Mesenchymal stem cell (in vitro differentiated cells and primary cell): ENCODE results near the gene MCM7.

ENCODE experiments used
- DNase-seq: peaks from one replicate; pipeline ENCODE4 v3.0.0-alpha.2; 2013
- H2AFZ ChIP-seq: one replicate; pipeline ENCODE4 v1.6.1; 2013; ENCODE audit warnings: low read depth, mild to moderate bottlenecking, control low read depth, inconsistent platforms, low read length, moderate library complexity
- H2AK5ac ChIP-seq: 2 replicates; pipeline ENCODE4 v1.6.1; 2013; ENCODE audit warnings: low read length, moderate library complexity, mild to moderate bottlenecking, inconsistent platforms; ENCODE audit not compliant: severe bottlenecking
- H2BK120ac ChIP-seq: one replicate; pipeline ENCODE4 v1.6.1; 2013; ENCODE audit warnings: low read depth, mild to moderate bottlenecking, inconsistent platforms, low read length, moderate library complexity
- H2BK12ac ChIP-seq, 2 experiments: one replicate each; pipeline ENCODE4 v1.6.1; 2013; ENCODE audit warnings: inconsistent platforms in 2 of 2, low read length in 2 of 2, mild to moderate bottlenecking in 2 of 2, moderate library complexity in 2 of 2, control low read depth in 1 of 2
- H2BK15ac ChIP-seq: one replicate; pipeline ENCODE4 v1.6.1; 2013; ENCODE audit warnings: mild to moderate bottlenecking, low read depth, inconsistent platforms; ENCODE audit not compliant: poor library complexity, severe bottlenecking
- H2BK5ac ChIP-seq: 2 replicates; pipeline ENCODE4 v1.6.1; 2013; ENCODE audit warnings: low read depth, mild to moderate bottlenecking, low read length, control low read depth, inconsistent platforms; ENCODE audit not compliant: poor library complexity, severe bottlenecking
- H3K14ac ChIP-seq, 2 experiments: one replicate each; pipeline ENCODE4 v1.6.1; 2013; ENCODE audit warnings: inconsistent platforms in 2 of 2, low read length in 2 of 2, control low read depth in 1 of 2, mild to moderate bottlenecking in 1 of 2, moderate library complexity in 1 of 2
- H3K18ac ChIP-seq, 2 experiments: one replicate each; pipeline ENCODE4 v1.6.1; 2013; ENCODE audit warnings: inconsistent platforms in 2 of 2, low read length in 2 of 2, control low read depth in 1 of 2, low read depth in 1 of 2, mild to moderate bottlenecking in 1 of 2
- H3K23ac ChIP-seq, 2 experiments: one replicate each; pipeline ENCODE4 v1.6.1; 2013; ENCODE audit warnings: inconsistent platforms in 2 of 2, low read length in 2 of 2, mild to moderate bottlenecking in 2 of 2, moderate library complexity in 2 of 2, control low read depth in 1 of 2
- H3K27ac ChIP-seq: 2 replicates; pipeline ENCODE4 v1.5.1; 2013; ENCODE audit warnings: mild to moderate bottlenecking, moderate library complexity, low read length, control low read depth, inconsistent platforms; ENCODE audit not compliant: poor library complexity, severe bottlenecking
- H3K27me3 ChIP-seq, 2 experiments: 2 replicates each; pipeline versions ENCODE4 v1.6.1 to v1.7.0; 2013; ENCODE audit warnings: low read length in 2 of 2, mild to moderate bottlenecking in 2 of 2, moderate library complexity in 2 of 2, control low read depth in 1 of 2, inconsistent platforms in 1 of 2; ENCODE audit not compliant: control insufficient read depth in 1 of 2, insufficient read depth in 1 of 2
- H3K36me3 ChIP-seq, 2 experiments: 2 replicates each; pipeline versions ENCODE4 v1.6.1 to v1.7.0; 2013; ENCODE audit warnings: low read length in 2 of 2, control low read depth in 1 of 2, inconsistent platforms in 1 of 2, low read depth in 1 of 2, mild to moderate bottlenecking in 1 of 2; ENCODE audit not compliant: insufficient read depth in 2 of 2, control insufficient read depth in 1 of 2
- H3K4ac ChIP-seq, 2 experiments: one replicate each; pipeline ENCODE4 v1.6.1; 2013; ENCODE audit warnings: inconsistent platforms in 2 of 2, low read length in 2 of 2, mild to moderate bottlenecking in 2 of 2, moderate library complexity in 2 of 2, control low read depth in 1 of 2, low read depth in 1 of 2
- H3K4me1 ChIP-seq: 2 replicates; pipeline ENCODE4 v1.6.1; 2013; ENCODE audit warnings: low read depth, low read length, control low read depth; ENCODE audit not compliant: control insufficient read depth, insufficient read depth
- H3K4me2 ChIP-seq: 2 replicates; pipeline ENCODE4 v1.6.1; 2013; ENCODE audit warnings: low read length, mild to moderate bottlenecking, inconsistent platforms; ENCODE audit not compliant: poor library complexity, severe bottlenecking
- H3K4me3 ChIP-seq, 2 experiments: 2 replicates each; pipeline versions ENCODE4 v1.5.1 to v1.7.0; 2013; ENCODE audit warnings: low read length in 2 of 2, mild to moderate bottlenecking in 2 of 2, control low read depth in 1 of 2, low read depth in 1 of 2; ENCODE audit not compliant: insufficient read depth in 1 of 2
- H3K79me1 ChIP-seq: replicated peaks from 2 replicates; pipeline ENCODE4 v1.6.1; 2013; ENCODE audit warnings: mild to moderate bottlenecking, control low read depth, low read length, inconsistent platforms; ENCODE audit not compliant: poor library complexity, severe bottlenecking
- H3K9ac ChIP-seq: 2 replicates; pipeline ENCODE4 v1.7.0; 2013; ENCODE audit warnings: mild to moderate bottlenecking, low read length, moderate library complexity
- H3K9me3 ChIP-seq: 2 replicates; pipeline ENCODE4 v1.7.0; 2013; ENCODE audit warnings: mild to moderate bottlenecking, low read length; ENCODE audit not compliant: control insufficient read depth
- H4K8ac ChIP-seq: one replicate; pipeline ENCODE4 v1.6.1; 2013; ENCODE audit warnings: inconsistent platforms, mild to moderate bottlenecking, low read length, moderate library complexity
- H4K91ac ChIP-seq: one replicate; pipeline ENCODE4 v1.6.1; 2013; ENCODE audit warnings: mild to moderate bottlenecking, low read length, inconsistent platforms
- WGBS: methylation state at CpG from one replicate; pipeline ENCODE4 v1.1.7; 2013; ENCODE audit warnings: mixed read lengths; 5-methylcytosine and 5-hydroxymethylcytosine counted together

The MCM7 gene

GRCh38 chr7:100066953-100067352, 34.2 kb downstream of the MCM7 start:
- H4K8ac ChIP-seq = no peak overlapping the region
- H2AK5ac ChIP-seq = no peak overlapping the region
- H3K14ac ChIP-seq = no peak overlapping the region
- H3K36me3 ChIP-seq = peaks cover 69 to 76% of the 10 kb centered on the region in 2 experiments
- H2BK120ac ChIP-seq = no peak overlapping the region
- H2BK15ac ChIP-seq = no peak overlapping the region
- H3K4ac ChIP-seq = no peak overlapping the region
- no peak overlapping the region for H2BK12ac ChIP-seq
- H2AFZ ChIP-seq = no peak overlapping the region
- H3K4me1 ChIP-seq = no peaks in the 10 kb centered on the region
- H3K27me3 ChIP-seq = no peaks in the 10 kb centered on the region
- no peak overlapping the region for H3K9ac ChIP-seq
- no peak overlapping the region for H3K23ac ChIP-seq
- no peak overlapping the region for H3K4me2 ChIP-seq
- H3K79me1 ChIP-seq = peaks cover 21% of the 10 kb centered on the region
- no peak overlapping the region for H2BK5ac ChIP-seq
- 92% methylated on average over 7 of the region's 7 CpGs for WGBS
- no peak overlapping the region for H3K4me3 ChIP-seq
- no peak overlapping the region for H3K18ac ChIP-seq
- DNase-seq = no peak
- no peak overlapping the region for H3K27ac ChIP-seq
- H4K91ac ChIP-seq = no peak overlapping the region
- H3K9me3 ChIP-seq = peaks cover 23% of the 10 kb centered on the region

GRCh38 chr7:100065452-100066186, 35.6 kb downstream of the MCM7 start:
- Histone ChIP-seq H4K8ac (peak overlapping the region; percentile 45), H2AK5ac (no peak overlapping the region), H3K4me2 (no peak overlapping the region), H3K36me3 (peaks cover 67 to 75% of the 10 kb centered on the region in 2 experiments), H2BK120ac (no peak overlapping the region), H2BK12ac (peak overlapping the region in 1 of 2 experiments; percentile 21), H3K23ac (no peak overlapping the region), H2AFZ (no peak overlapping the region), H3K79me1 (peaks cover 16% of the 10 kb centered on the region), H2BK5ac (no peak overlapping the region), H3K9me3 (peaks cover 10% of the 10 kb centered on the region), H3K18ac (peak overlapping the region; percentile 52 to 86), H3K27me3 (no peaks in the 10 kb centered on the region), H2BK15ac (no peak overlapping the region), H4K91ac (no peak overlapping the region), H3K4ac (peak overlapping the region in 1 of 2 experiments; percentile 24), H3K14ac (no peak overlapping the region), H3K9ac (peak overlapping the region; percentile 34), H3K27ac (no peak overlapping the region), H3K4me3 (peak overlapping the region in 1 of 2 experiments; percentile 20), H3K4me1 (no peaks in the 10 kb centered on the region)
- 38% methylated on average over 8 of the region's 8 CpGs for WGBS
- DNase-seq = peak; percentile 98

DNA sequence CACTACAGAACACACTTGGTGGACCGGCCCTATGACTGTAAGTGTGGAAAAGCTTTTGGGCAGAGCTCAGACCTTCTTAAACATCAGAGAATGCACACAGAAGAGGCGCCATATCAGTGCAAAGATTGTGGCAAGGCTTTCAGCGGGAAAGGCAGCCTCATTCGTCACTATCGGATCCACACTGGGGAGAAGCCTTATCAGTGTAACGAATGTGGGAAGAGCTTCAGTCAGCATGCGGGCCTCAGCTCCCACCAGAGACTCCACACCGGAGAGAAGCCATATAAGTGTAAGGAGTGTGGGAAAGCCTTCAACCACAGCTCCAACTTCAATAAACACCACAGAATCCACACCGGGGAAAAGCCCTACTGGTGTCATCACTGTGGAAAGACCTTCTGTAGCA, 37.0 kb downstream of the MCM7 start:
- no peak overlapping the region for H2BK12ac ChIP-seq
- H2AK5ac ChIP-seq = no peak overlapping the region
- 97% methylated on average over 8 of the region's 9 CpGs for WGBS
- H3K23ac ChIP-seq = no peak overlapping the region
- no peak overlapping the region for H3K18ac ChIP-seq
- H3K4me3 ChIP-seq = no peak overlapping the region
- peaks cover 63 to 69% of the 10 kb centered on the region in 2 experiments for H3K36me3 ChIP-seq
- H3K9ac ChIP-seq = no peak overlapping the region
- no peak overlapping the region for H4K91ac ChIP-seq
- H2BK120ac ChIP-seq = no peak overlapping the region
- DNase-seq = no peak
- H3K27me3 ChIP-seq = no peaks in the 10 kb centered on the region
- no peak overlapping the region for H2BK5ac ChIP-seq
- H3K4ac ChIP-seq = no peak overlapping the region
- H3K4me1 ChIP-seq = no peaks in the 10 kb centered on the region
- H3K14ac ChIP-seq = no peak overlapping the region
- H3K79me1 ChIP-seq = peaks cover 13% of the 10 kb centered on the region
- H2AFZ ChIP-seq = no peak overlapping the region
- no peaks in the 10 kb centered on the region for H3K9me3 ChIP-seq
- H3K4me2 ChIP-seq = no peak overlapping the region
- no peak overlapping the region for H3K27ac ChIP-seq
- no peak overlapping the region for H2BK15ac ChIP-seq
- no peak overlapping the region for H4K8ac ChIP-seq

- H3K14ac ChIP-seq = no peak overlapping the region
- H2BK5ac ChIP-seq = no peak overlapping the region
- H3K9ac ChIP-seq = no peak overlapping the region
- H3K4me3 ChIP-seq = no peak overlapping the region
- H3K36me3 ChIP-seq = peaks cover 62 to 65% of the 10 kb centered on the region in 2 experiments
- no peak overlapping the region for H3K4me2 ChIP-seq
- no peaks in the 10 kb centered on the region for H3K27me3 ChIP-seq
- H3K4me1 ChIP-seq = no peaks in the 10 kb centered on the region
- no peak overlapping the region for H4K91ac ChIP-seq
- H2BK120ac ChIP-seq = no peak overlapping the region
- no peak overlapping the region for H3K23ac ChIP-seq
- no peaks in the 10 kb centered on the region for H3K9me3 ChIP-seq
- no peak overlapping the region for H3K27ac ChIP-seq
- no peak overlapping the region for H2AFZ ChIP-seq
- H2BK12ac ChIP-seq = no peak overlapping the region
- H3K79me1 ChIP-seq = peaks cover 14% of the 10 kb centered on the region
- no peak overlapping the region for H3K18ac ChIP-seq
- H2BK15ac ChIP-seq = no peak overlapping the region
- H4K8ac ChIP-seq = no peak overlapping the region
- no peak overlapping the region for H3K4ac ChIP-seq
- DNase-seq = no peak
- WGBS = 97% methylated on average over 3 of the region's 4 CpGs
- no peak overlapping the region for H2AK5ac ChIP-seq
These were observed 37.8 kb downstream of the MCM7 start for GRCh38 chr7:100063376-100063775.
